Measurements from ENCODE around the gene RAD51B. TPM values are rescaled to one million over a fixed set of nuclear protein-coding genes. Genes with fewer than 3 reads are reported as not detected.

The RAD51B gene
- polyA plus RNA-seq, 3 donors, result 3.6 to 11.6 (median 9.4) TPM

GRCh38 chr14:68253878-68254528 is 434.4 kb downstream of the RAD51B start:
- H3K9me3 Mint-ChIP-seq, result peaks cover 0 to 2% (median 0%) of the 10 kb centered on the region in 7 donors
- intact Hi-C loops (cut with micrococcal nuclease), result loop anchor here in 1 of 2 donors (5.0 kb wide), 1 partner anchor 563 kb away; no protein-coding TSS in a partner anchor
- no CpG with 5 or more reads among the region's 2 CpGs for WGBS (ENCODE audit: insufficient coverage)
- Histone ChIP-seq H3K36me3 (replicated peaks in 1 of 2; ENCODE audit: control insufficient read depth in 1 of 2, insufficient read depth in 2 of 2, low read length in 2 of 2) (no peaks in the 10 kb centered on the region), H3K79me2 (ENCODE audit: insufficient read depth, low read length) (no peaks in the 10 kb centered on the region), H4K20me1 (ENCODE audit: insufficient read depth, low read length) (no peaks in the 10 kb centered on the region), H3K4me2 (replicated peaks; ENCODE audit: extremely low read depth, low read length, poor library complexity, severe bottlenecking) (no peak overlapping the region), H2AFZ (ENCODE audit: insufficient read depth, low read depth, low read length, poor library complexity, severe bottlenecking) (no peak overlapping the region), H3K27me3 (ENCODE audit: control insufficient read depth in 2 of 2, insufficient read depth in 2 of 2, low read length in 2 of 2) (no peaks in the 10 kb centered on the region), H3K4me3 (replicated peaks in 1 of 3; ENCODE audit: low read depth in 2 of 3, low read length in 3 of 3) (no peak overlapping the region), H3K27ac (ENCODE audit: low read depth in 1 of 2, low read length in 2 of 2) (no peak overlapping the region), H3K9me3 (replicated peaks in 1 of 2; ENCODE audit: control insufficient read depth in 1 of 2, insufficient read depth in 1 of 2, low read length in 2 of 2) (no peaks in the 10 kb centered on the region), H3K4me1 (ENCODE audit: control insufficient read depth in 1 of 2, insufficient read depth in 2 of 2, low read length in 2 of 2) (peaks cover 0 to 1% of the 10 kb centered on the region in 2 donors), H3K9ac (ENCODE audit: insufficient read depth, low read length, poor library complexity, severe bottlenecking) (no peak overlapping the region)
- peaks cover 0 to 3% of the 10 kb centered on the region in 2 donors for H3K36me3 Mint-ChIP-seq
- H3K27me3 Mint-ChIP-seq (ENCODE audit: low read depth in 3 of 3), result peaks cover 0 to 3% (median 2%) of the 10 kb centered on the region in 3 donors
- H3K4me1 Mint-ChIP-seq, result no peaks in the 10 kb centered on the region
- no peak for DNase-seq
- no peak for TF ChIP-seq CTCF (IDR thresholded peaks at IDR 0.05)
- no peak overlapping the region for H3K27ac Mint-ChIP-seq
- H3K4me3 Mint-ChIP-seq, result no peak overlapping the region

- H3K27ac Mint-ChIP-seq, result no peak overlapping the region
- Histone ChIP-seq H3K27ac (ENCODE audit: low read depth in 1 of 2, low read length in 2 of 2) (no peak overlapping the region), H3K9me3 (replicated peaks in 1 of 2; ENCODE audit: control insufficient read depth in 1 of 2, insufficient read depth in 1 of 2, low read length in 2 of 2) (no peaks in the 10 kb centered on the region), H3K79me2 (ENCODE audit: insufficient read depth, low read length) (no peaks in the 10 kb centered on the region), H4K20me1 (ENCODE audit: insufficient read depth, low read length) (no peaks in the 10 kb centered on the region), H3K9ac (ENCODE audit: insufficient read depth, low read length, poor library complexity, severe bottlenecking) (no peak overlapping the region), H3K27me3 (ENCODE audit: control insufficient read depth in 2 of 2, insufficient read depth in 2 of 2, low read length in 2 of 2) (no peaks in the 10 kb centered on the region), H3K4me1 (ENCODE audit: control insufficient read depth in 1 of 2, insufficient read depth in 2 of 2, low read length in 2 of 2) (no peaks in the 10 kb centered on the region), H3K4me2 (replicated peaks; ENCODE audit: extremely low read depth, low read length, poor library complexity, severe bottlenecking) (no peak overlapping the region), H2AFZ (ENCODE audit: insufficient read depth, low read depth, low read length, poor library complexity, severe bottlenecking) (no peak overlapping the region), H3K4me3 (replicated peaks in 1 of 3; ENCODE audit: low read depth in 2 of 3, low read length in 3 of 3) (no peak overlapping the region), H3K36me3 (replicated peaks in 1 of 2; ENCODE audit: control insufficient read depth in 1 of 2, insufficient read depth in 2 of 2, low read length in 2 of 2) (no peaks in the 10 kb centered on the region)
- peaks cover 0 to 2% (median 0%) of the 10 kb centered on the region in 7 donors for H3K9me3 Mint-ChIP-seq
- no peak for DNase-seq
- intact Hi-C loops (cut with micrococcal nuclease), result loop anchor here in 1 of 2 donors (5.0 kb wide), 1 partner anchor 562 kb away; no protein-coding TSS in a partner anchor
- no peak overlapping the region for H3K4me3 Mint-ChIP-seq
- WGBS (ENCODE audit: insufficient coverage), result no CpG with 5 or more reads among the region's 1 CpG
- no peaks in the 10 kb centered on the region for H3K4me1 Mint-ChIP-seq
- H3K27me3 Mint-ChIP-seq (ENCODE audit: low read depth in 3 of 3), result peaks cover under 1 to 3% (median 2%) of the 10 kb centered on the region in 3 donors
- TF ChIP-seq CTCF (IDR thresholded peaks at IDR 0.05), result no peak
- H3K36me3 Mint-ChIP-seq, result peaks cover 0 to 3% of the 10 kb centered on the region in 2 donors
These were observed 435.3 kb downstream of the RAD51B start for GRCh38 chr14:68254669-68255527.
